ENCODE results near the gene RABGAP1. TPM values are rescaled to one million over a fixed set of nuclear protein-coding genes. Genes with fewer than 3 reads are reported as not detected.

Gene RABGAP1
- total RNA-seq, 1 donor from 2014 or later = 26.5 TPM

GRCh38 chr9:123120953-123121352, 180.1 kb downstream of the RABGAP1 start:
- Mint-ChIP-seq H3K36me3 (ENCODE audit: low read depth) (peaks cover 2% of the 10 kb centered on the region), H3K4me3 (ENCODE audit: low read depth) (no peak overlapping the region), H3K27me3 (ENCODE audit: low read depth) (no peaks in the 10 kb centered on the region), H3K4me1 (ENCODE audit: low read depth) (no peaks in the 10 kb centered on the region), H3K9me3 (no peaks in the 10 kb centered on the region), H3K27ac (no peak overlapping the region)
- intact Hi-C loops (cut with micrococcal nuclease) = no loop called here
- DNase-seq (ENCODE audit: low spot score) = no peak

GRCh38 chr9:123121457-123121856, 180.6 kb downstream of the RABGAP1 start:
- H3K9me3 Mint-ChIP-seq = no peaks in the 10 kb centered on the region
- H3K36me3 Mint-ChIP-seq (ENCODE audit: low read depth) = no peaks in the 10 kb centered on the region
- no peaks in the 10 kb centered on the region for H3K27me3 Mint-ChIP-seq (ENCODE audit: low read depth)
- H3K4me1 Mint-ChIP-seq (ENCODE audit: low read depth) = no peaks in the 10 kb centered on the region
- no peak overlapping the region for H3K4me3 Mint-ChIP-seq (ENCODE audit: low read depth)
- DNase-seq (ENCODE audit: low spot score) = no peak
- intact Hi-C loops (cut with micrococcal nuclease) = no loop called here
- no peak overlapping the region for H3K27ac Mint-ChIP-seq

- Mint-ChIP-seq H3K27ac (no peak overlapping the region), H3K4me3 (ENCODE audit: low read depth) (no peak overlapping the region), H3K9me3 (no peaks in the 10 kb centered on the region), H3K4me1 (ENCODE audit: low read depth) (no peaks in the 10 kb centered on the region), H3K36me3 (ENCODE audit: low read depth) (peaks cover 4% of the 10 kb centered on the region), H3K27me3 (ENCODE audit: low read depth) (no peaks in the 10 kb centered on the region)
- intact Hi-C loops (cut with micrococcal nuclease) = no loop called here
- DNase-seq (ENCODE audit: low spot score) = no peak
Observed at GRCh38 chr9:123127512-123128075, 186.8 kb downstream of the RABGAP1 start.

GRCh38 chr9:123128591-123128990, 187.8 kb downstream of the RABGAP1 start:
- peaks cover 4% of the 10 kb centered on the region for H3K36me3 Mint-ChIP-seq (ENCODE audit: low read depth)
- DNase-seq (ENCODE audit: low spot score) = no peak

GRCh38 chr9:123129423-123129822, 188.6 kb downstream of the RABGAP1 start:
- DNase-seq (ENCODE audit: low spot score) = no peak
- Mint-ChIP-seq H3K4me1 (ENCODE audit: low read depth) (no peaks in the 10 kb centered on the region), H3K27ac (no peak overlapping the region), H3K36me3 (ENCODE audit: low read depth) (peaks cover 4% of the 10 kb centered on the region), H3K9me3 (no peaks in the 10 kb centered on the region), H3K27me3 (ENCODE audit: low read depth) (no peaks in the 10 kb centered on the region), H3K4me3 (ENCODE audit: low read depth) (no peak overlapping the region)
- intact Hi-C loops (cut with micrococcal nuclease) = no loop called here

More at GRCh38 chr9:123128591-123128990, 187.8 kb downstream of the RABGAP1 start:
- no peaks in the 10 kb centered on the region for H3K4me1 Mint-ChIP-seq (ENCODE audit: low read depth)
- intact Hi-C loops (cut with micrococcal nuclease) = no loop called here
- no peaks in the 10 kb centered on the region for H3K9me3 Mint-ChIP-seq
- no peak overlapping the region for H3K4me3 Mint-ChIP-seq (ENCODE audit: low read depth)
- no peaks in the 10 kb centered on the region for H3K27me3 Mint-ChIP-seq (ENCODE audit: low read depth)
- no peak overlapping the region for H3K27ac Mint-ChIP-seq

- Mint-ChIP-seq H3K4me3 (ENCODE audit: low read depth) (no peak overlapping the region), H3K27ac (no peak overlapping the region), H3K4me1 (ENCODE audit: low read depth) (no peaks in the 10 kb centered on the region), H3K27me3 (ENCODE audit: low read depth) (no peaks in the 10 kb centered on the region), H3K9me3 (no peaks in the 10 kb centered on the region), H3K36me3 (ENCODE audit: low read depth) (peaks cover 6% of the 10 kb centered on the region)
- intact Hi-C loops (cut with micrococcal nuclease) = no loop called here
- no peak for DNase-seq (ENCODE audit: low spot score)
Observed at GRCh38 chr9:123131258-123131657, 190.4 kb downstream of the RABGAP1 start.

- Mint-ChIP-seq H3K4me1 (ENCODE audit: low read depth) (no peaks in the 10 kb centered on the region), H3K4me3 (ENCODE audit: low read depth) (no peak overlapping the region), H3K36me3 (ENCODE audit: low read depth) (peaks cover 9% of the 10 kb centered on the region), H3K9me3 (no peaks in the 10 kb centered on the region), H3K27ac (no peak overlapping the region), H3K27me3 (ENCODE audit: low read depth) (no peaks in the 10 kb centered on the region)
- intact Hi-C loops (cut with micrococcal nuclease) = no loop called here
- no peak for DNase-seq (ENCODE audit: low spot score)
Observed at GRCh38 chr9:123131993-123132392, 191.2 kb downstream of the RABGAP1 start.

- DNase-seq (ENCODE audit: low spot score) = no peak
- no peaks in the 10 kb centered on the region for H3K27me3 Mint-ChIP-seq (ENCODE audit: low read depth)
- peaks cover 10% of the 10 kb centered on the region for H3K36me3 Mint-ChIP-seq (ENCODE audit: low read depth)
- no peaks in the 10 kb centered on the region for H3K9me3 Mint-ChIP-seq
- H3K27ac Mint-ChIP-seq = no peak overlapping the region
- no peak overlapping the region for H3K4me3 Mint-ChIP-seq (ENCODE audit: low read depth)
- no peaks in the 10 kb centered on the region for H3K4me1 Mint-ChIP-seq (ENCODE audit: low read depth)
- intact Hi-C loops (cut with micrococcal nuclease) = no loop called here
Observed at GRCh38 chr9:123132696-123133095, 191.9 kb downstream of the RABGAP1 start.

- H3K4me3 Mint-ChIP-seq (ENCODE audit: low read depth) = no peak overlapping the region
- peaks cover 6% of the 10 kb centered on the region for H3K36me3 Mint-ChIP-seq (ENCODE audit: low read depth)
- intact Hi-C loops (cut with micrococcal nuclease) = no loop called here
- no peak overlapping the region for H3K27ac Mint-ChIP-seq
- peaks cover 4% of the 10 kb centered on the region for H3K4me1 Mint-ChIP-seq (ENCODE audit: low read depth)
- no peaks in the 10 kb centered on the region for H3K9me3 Mint-ChIP-seq
- DNase-seq (ENCODE audit: low spot score) = no peak
- no peaks in the 10 kb centered on the region for H3K27me3 Mint-ChIP-seq (ENCODE audit: low read depth)
Observed at GRCh38 chr9:123135430-123135829, 194.6 kb downstream of the RABGAP1 start.

GRCh38 chr9:123138163-123138562, 197.3 kb downstream of the RABGAP1 start:
- H3K9me3 Mint-ChIP-seq = no peaks in the 10 kb centered on the region
- H3K27ac Mint-ChIP-seq = no peak overlapping the region
- H3K36me3 Mint-ChIP-seq (ENCODE audit: low read depth) = peaks cover 6% of the 10 kb centered on the region
- intact Hi-C loops (cut with micrococcal nuclease) = no loop called here
- H3K4me3 Mint-ChIP-seq (ENCODE audit: low read depth) = no peak overlapping the region
- H3K27me3 Mint-ChIP-seq (ENCODE audit: low read depth) = no peaks in the 10 kb centered on the region
- DNase-seq (ENCODE audit: low spot score) = no peak
- H3K4me1 Mint-ChIP-seq (ENCODE audit: low read depth) = peaks cover 4% of the 10 kb centered on the region

GRCh38 chr9:123149067-123149466, 208.2 kb downstream of the RABGAP1 start:
- DNase-seq (ENCODE audit: low spot score) = no peak
- Mint-ChIP-seq H3K4me1 (ENCODE audit: low read depth) (no peaks in the 10 kb centered on the region), H3K9me3 (no peaks in the 10 kb centered on the region), H3K36me3 (ENCODE audit: low read depth) (no peaks in the 10 kb centered on the region), H3K27ac (no peak overlapping the region), H3K4me3 (ENCODE audit: low read depth) (no peak overlapping the region), H3K27me3 (ENCODE audit: low read depth) (no peaks in the 10 kb centered on the region)
- intact Hi-C loops (cut with micrococcal nuclease) = no loop called here

GRCh38 chr9:123150708-123151503, 210.1 kb downstream of the RABGAP1 start:
- DNase-seq (ENCODE audit: low spot score) = no peak
- Mint-ChIP-seq H3K36me3 (ENCODE audit: low read depth) (no peaks in the 10 kb centered on the region), H3K4me3 (ENCODE audit: low read depth) (no peak overlapping the region), H3K4me1 (ENCODE audit: low read depth) (no peaks in the 10 kb centered on the region), H3K27me3 (ENCODE audit: low read depth) (no peaks in the 10 kb centered on the region), H3K27ac (no peak overlapping the region), H3K9me3 (no peaks in the 10 kb centered on the region)
- intact Hi-C loops (cut with micrococcal nuclease) = no loop called here
